Endothelial cell of umbilical vein (primary cell): ENCODE measurements around the gene CDCA7L. TPM values are rescaled to one million over a fixed set of nuclear protein-coding genes. Genes with fewer than 3 reads are reported as not detected.

Experiments used
- BruUV-seq: library from RNA; stranded (reverse); fragments of 400-500 nt; replicated peaks from 2 replicates; lab custom pipeline; 2021; lab: Mats Ljungman, UMichigan
- CTCF ChIA-PET: fragments of 300-600, 350-600 bp; sonication (Branson Sonifier 250); formaldehyde crosslinking; loops from one replicate; lab custom pipeline; 2021; ENCODE audit warnings: antibody characterized with exemption, inconsistent platforms; lab: Charles Lee
- POLR2A ChIA-PET: fragments of 300-600, 350-600 bp; sonication (Branson Sonifier 250); formaldehyde crosslinking; loops from one replicate; lab custom pipeline; 2021; ENCODE audit warnings: antibody characterized with exemption, inconsistent platforms; lab: Charles Lee
- DNase-seq: peaks from one replicate; pipeline ENCODE4 v3.0.0-alpha.2; 2011; ENCODE audit warnings: low read depth, low spot score
- FAIRE-seq: peaks from 2 replicates; lab custom pipeline; 2011; peaks lifted over from hg19 to GRCh38; lab: Jason Lieb, UNC
- H2AFZ ChIP-seq: 2 replicates; pipeline ENCODE4 v1.6.0; 2012; ENCODE audit warnings: low read depth, low read length, control low read depth, inconsistent platforms
- H3K27ac ChIP-seq: 2 replicates; pipeline ENCODE4 v1.5.1; 2011; ENCODE audit warnings: low read depth, mild to moderate bottlenecking, control low read depth, low read length, moderate library complexity; ENCODE audit not compliant: insufficient read depth
- H3K27me3 ChIP-seq, 2 experiments: 2 replicates each; pipeline versions ENCODE4 v1.6.0 to v1.6.1; 2011; ENCODE audit warnings: low read length in 2 of 2, mixed read lengths in 1 of 2; ENCODE audit not compliant: control insufficient read depth in 2 of 2, insufficient read depth in 2 of 2
- H3K36me3 ChIP-seq, 2 experiments: 2 replicates in 1 of 2; 3 replicates in 1 of 2; pipeline ENCODE4 v1.5.1; 2011; ENCODE audit warnings: low read length in 2 of 2, mild to moderate bottlenecking in 1 of 2, moderate library complexity in 1 of 2; ENCODE audit not compliant: control insufficient read depth in 2 of 2, insufficient read depth in 2 of 2; ENCODE audit errors: extremely low read depth in 1 of 2
- H3K4me1 ChIP-seq: 3 replicates; pipeline ENCODE4 v1.5.1; 2011; ENCODE audit warnings: mild to moderate bottlenecking, low read length; ENCODE audit not compliant: control insufficient read depth, insufficient read depth; ENCODE audit errors: extremely low read depth
- H3K4me2 ChIP-seq: 2 replicates; pipeline ENCODE4 v1.6.1; 2011; ENCODE audit warnings: low read length, control low read depth, mixed read lengths; ENCODE audit not compliant: insufficient read depth
- H3K4me3 ChIP-seq, 3 experiments: fragments of 200-600 bp in 1 of 3; sonication (generic), shearing (Covaris generic) in 1 of 3; replicated peaks in 1 of 3; 2 replicates each; pipeline ENCODE4 v1.5.1; 2011 to 2016; ENCODE audit warnings: control low read depth in 3 of 3, low read length in 3 of 3, mild to moderate bottlenecking in 2 of 3, inconsistent platforms in 1 of 3, low read depth in 1 of 3, moderate library complexity in 1 of 3; ENCODE audit not compliant: insufficient read depth in 1 of 3
- H3K79me2 ChIP-seq: 2 replicates; pipeline ENCODE4 v1.6.0; 2012; ENCODE audit warnings: low read length, inconsistent platforms; ENCODE audit not compliant: control insufficient read depth, insufficient read depth
- H3K9ac ChIP-seq: replicated peaks from 2 replicates; pipeline ENCODE3; 2011; ENCODE audit warnings: low read length, control low read depth; ENCODE audit not compliant: insufficient read depth; ENCODE audit errors: extremely low read depth
- H3K9me1 ChIP-seq: replicated peaks from 3 replicates; pipeline ENCODE4 v1.6.0; 2011; ENCODE audit warnings: mild to moderate bottlenecking, low read length; ENCODE audit not compliant: control insufficient read depth, insufficient read depth; ENCODE audit errors: extremely low read depth
- H3K9me3 ChIP-seq: replicated peaks from 2 replicates; pipeline ENCODE4 v1.5.1; 2012; ENCODE audit warnings: low read length, inconsistent platforms; ENCODE audit not compliant: control insufficient read depth, insufficient read depth
- H4K20me1 ChIP-seq: replicated peaks from 2 replicates; pipeline ENCODE3; 2011; ENCODE audit warnings: mild to moderate bottlenecking, low read length; ENCODE audit not compliant: control insufficient read depth, insufficient read depth; ENCODE audit errors: extremely low read depth
- CTCF ChIP-seq, 2 donors: IDR thresholded peaks; 1 replicate in 1 of 2; 2 replicates in 1 of 2; pipeline ENCODE4 v1.5.1; 2011; ENCODE audit warnings: low read length in 2 of 2, mild to moderate bottlenecking in 2 of 2, moderate library complexity in 2 of 2, control low read depth in 1 of 2, inconsistent platforms in 1 of 2, low read depth in 1 of 2; ENCODE audit not compliant: insufficient read depth in 1 of 2; ENCODE audit errors: extremely low read depth in 1 of 2
- EZH2 ChIP-seq: IDR thresholded peaks from 2 replicates; pipeline ENCODE4 v1.6.1; 2012; ENCODE audit warnings: borderline replicate concordance, low read depth, mild to moderate bottlenecking, moderate library complexity, low read length, inconsistent platforms; ENCODE audit not compliant: severe bottlenecking
- FOS ChIP-seq: IDR thresholded peaks from 2 replicates; pipeline ENCODE4 v1.6.1; 2011; ENCODE audit warnings: mild to moderate bottlenecking, low read length, moderate library complexity, borderline replicate concordance; ENCODE audit not compliant: insufficient read depth
- GATA2 ChIP-seq: IDR thresholded peaks from 2 replicates; pipeline ENCODE4 v1.7.0; 2011; ENCODE audit warnings: low read depth, mild to moderate bottlenecking, moderate library complexity, mixed read lengths, low read length; ENCODE audit not compliant: insufficient read length, insufficient read depth
- JUN ChIP-seq: IDR thresholded peaks from 2 replicates; pipeline ENCODE4 v1.6.1; 2011; ENCODE audit warnings: borderline replicate concordance, low read depth; ENCODE audit not compliant: insufficient read length, insufficient read depth
- MAX ChIP-seq: IDR thresholded peaks from 2 replicates; pipeline ENCODE4 v1.6.1; 2011; ENCODE audit not compliant: insufficient read depth, insufficient read length
- MYC ChIP-seq: IDR thresholded peaks from one replicate; pipeline ENCODE4 v1.6.1; 2011; ENCODE audit warnings: mild to moderate bottlenecking, low read depth, low read length
- POLR2A ChIP-seq: IDR thresholded peaks from 2 replicates; pipeline ENCODE4 v1.6.1; 2012; ENCODE audit warnings: low read depth, mild to moderate bottlenecking, control low read depth, low read length
- POLR2AphosphoS5 ChIP-seq: IDR thresholded peaks from 2 replicates; pipeline ENCODE4 v1.6.1; 2012; ENCODE audit warnings: low read depth, mild to moderate bottlenecking, control low read depth, low read length, moderate library complexity; ENCODE audit not compliant: insufficient read depth
- dilution Hi-C: fragments of 300-500 bp; cut with MboI; formaldehyde crosslinking; loops from one replicate; pipeline ENCODE4 v1.15.0; 2019; ENCODE audit warnings: low sequenced_read_pairs; ENCODE audit not compliant: extremely low pct_ligation_motif_present
- intact Hi-C: fragments of 100-400 bp; cut with micrococcal nuclease; formaldehyde crosslinking; loops from one replicate; pipeline ENCODE4 v1.10.0; 2022
- polyA plus RNA-seq, 4 experiments: library from polyadenylated mRNA; depleted of rRNA in 3 of 4; stranded (reverse) in 3 of 4; unstranded in 1 of 4; fragments of >200 nt; gene quantifications; 2 replicates each; pipeline versions ENCODE4 v1.2.1 to v1.2.3, GENCODE V29; 2011 to 2012; ENCODE audit warnings: missing spikeins in 1 of 4
- total RNA-seq: library from RNA; stranded (reverse); gene quantifications from 2 replicates; pipeline ENCODE4 v1.2.3, GENCODE V29; 2021

Gene CDCA7L
- total and polyA plus RNA-seq, 2 donors (not counting 3 experiments of a cell fraction or from before 2014, with no cell fraction given): 68.4 to 91.6 TPM

GRCh38 chr7:21908746-21909145 lies 37.0 kb downstream of the CDCA7L start:
- Histone ChIP-seq H3K27me3 (no peaks in the 10 kb centered on the region), H2AFZ (no peak overlapping the region), H3K27ac (no peak overlapping the region), H3K9ac (no peak overlapping the region), H3K4me2 (no peak overlapping the region), H3K79me2 (peaks cover 2% of the 10 kb centered on the region), H3K36me3 (peaks cover 11 to 29% of the 10 kb centered on the region in 2 experiments), H3K4me1 (no peaks in the 10 kb centered on the region), H3K9me3 (no peaks in the 10 kb centered on the region), H3K4me3 (no peak overlapping the region), H3K9me1 (no peaks in the 10 kb centered on the region), H4K20me1 (no peaks in the 10 kb centered on the region)
- CTCF ChIA-PET: interaction anchor here (1.3 to 1.5 kb wide), 2 partner anchors 11 to 92 kb away, joined by 4 to 5 read pairs; no protein-coding TSS in a partner anchor
- no peak for FAIRE-seq
- dilution Hi-C loops (no loop called here), intact Hi-C loops (no loop called here)
- TF ChIP-seq FOS: no peak
- no peak for DNase-seq
- POLR2A ChIA-PET: no interaction called here
- BruUV-seq: no TSS peak

- Histone ChIP-seq H3K36me3 (peaks cover 21 to 37% of the 10 kb centered on the region in 2 experiments), H3K9ac (no peak overlapping the region), H3K27me3 (no peaks in the 10 kb centered on the region), H3K27ac (peak overlapping the region; percentile 32), H3K79me2 (no peaks in the 10 kb centered on the region), H2AFZ (no peak overlapping the region), H3K9me3 (no peaks in the 10 kb centered on the region), H3K9me1 (no peaks in the 10 kb centered on the region), H3K4me1 (peaks cover 13% of the 10 kb centered on the region), H4K20me1 (no peaks in the 10 kb centered on the region), H3K4me2 (no peak overlapping the region), H3K4me3 (no peak overlapping the region)
- dilution Hi-C loops: no loop called here
- intact Hi-C loops: no loop called here
- BruUV-seq: no TSS peak
- DNase-seq (no peak), FAIRE-seq (peak; percentile 26)
- ChIA-PET POLR2A (no interaction called here), CTCF (interaction anchor here (1.1 kb wide), 1 partner anchor 22 kb away, joined by 3 read pairs; no protein-coding TSS in a partner anchor)
- TF ChIP-seq JUN (no peak), EZH2 (no peak), CTCF (IDR thresholded peaks at IDR 0.05; ENCODE audit: extremely low read depth in 1 of 2, insufficient read depth in 1 of 2, low read depth in 1 of 2, low read length in 2 of 2) (no peak), FOS (no peak), GATA2 (no peak), POLR2AphosphoS5 (no peak), MAX (no peak), MYC (no peak), POLR2A (no peak)
Measured at GRCh38 chr7:21903020-21903786, 42.5 kb downstream of the CDCA7L start.
